ENCODE results near the gene SIK3.

SIK3 gene

DNA sequence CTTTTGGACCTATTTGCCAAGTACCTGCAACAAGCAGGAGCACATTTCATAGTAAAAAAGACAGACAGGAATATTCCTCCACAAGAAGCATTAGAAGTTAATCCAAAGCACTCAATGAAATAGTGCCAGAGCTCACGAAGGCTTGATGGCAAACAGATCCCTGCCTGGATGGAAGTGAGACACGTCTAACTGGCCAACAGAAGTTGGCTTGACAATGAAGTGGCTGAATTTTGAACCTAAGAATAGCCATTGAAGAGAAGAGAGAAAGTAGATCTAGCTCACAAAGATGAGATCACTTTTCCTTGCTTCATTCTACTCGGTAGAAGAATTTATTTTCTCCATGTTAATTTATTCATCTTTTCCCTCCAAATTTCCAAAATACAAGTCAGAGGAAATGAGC, 230.2 kb downstream of the SIK3 start:
- Histone ChIP-seq H3K36me3 (peaks cover 48% of the 10 kb centered on the region), H3K4me1 (no peaks in the 10 kb centered on the region), H3K9me3 (no peaks in the 10 kb centered on the region), H3K4me3 (ENCODE audit: low read depth, low read length) (no peak overlapping the region), H3K27me3 (no peaks in the 10 kb centered on the region)
- TF ChIP-seq, protein P1, sequence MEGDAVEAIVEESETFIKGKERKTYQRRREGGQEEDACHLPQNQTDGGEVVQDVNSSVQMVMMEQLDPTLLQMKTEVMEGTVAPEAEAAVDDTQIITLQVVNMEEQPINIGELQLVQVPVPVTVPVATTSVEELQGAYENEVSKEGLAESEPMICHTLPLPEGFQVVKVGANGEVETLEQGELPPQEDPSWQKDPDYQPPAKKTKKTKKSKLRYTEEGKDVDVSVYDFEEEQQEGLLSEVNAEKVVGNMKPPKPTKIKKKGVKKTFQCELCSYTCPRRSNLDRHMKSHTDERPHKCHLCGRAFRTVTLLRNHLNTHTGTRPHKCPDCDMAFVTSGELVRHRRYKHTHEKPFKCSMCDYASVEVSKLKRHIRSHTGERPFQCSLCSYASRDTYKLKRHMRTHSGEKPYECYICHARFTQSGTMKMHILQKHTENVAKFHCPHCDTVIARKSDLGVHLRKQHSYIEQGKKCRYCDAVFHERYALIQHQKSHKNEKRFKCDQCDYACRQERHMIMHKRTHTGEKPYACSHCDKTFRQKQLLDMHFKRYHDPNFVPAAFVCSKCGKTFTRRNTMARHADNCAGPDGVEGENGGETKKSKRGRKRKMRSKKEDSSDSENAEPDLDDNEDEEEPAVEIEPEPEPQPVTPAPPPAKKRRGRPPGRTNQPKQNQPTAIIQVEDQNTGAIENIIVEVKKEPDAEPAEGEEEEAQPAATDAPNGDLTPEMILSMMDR (IDR thresholded peaks at IDR 0.05; ENCODE audit: low read depth, low read length), result no peak
- no peak for DNase-seq

DNA sequence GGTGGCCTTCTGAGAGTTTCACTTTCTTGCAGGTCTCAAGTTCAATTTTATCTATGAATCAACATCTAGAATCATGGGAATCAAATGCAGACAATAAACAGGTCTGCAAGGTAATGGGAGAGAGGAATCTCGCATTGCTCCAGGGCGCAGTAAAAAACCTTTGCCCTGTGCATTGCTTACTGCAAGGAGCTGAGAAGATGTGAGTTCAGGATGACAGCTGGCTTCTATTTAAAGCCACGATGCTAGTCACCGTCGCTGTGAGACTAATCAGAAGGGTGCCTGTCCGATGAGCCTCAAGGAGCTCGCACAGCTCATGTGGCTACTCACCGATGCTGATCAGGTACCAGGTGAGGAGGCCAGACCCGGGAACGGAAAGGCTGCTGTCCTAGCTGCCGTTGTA, 230.6 kb downstream of the SIK3 start:
- Histone ChIP-seq H3K36me3 (peaks cover 44% of the 10 kb centered on the region), H3K27me3 (no peaks in the 10 kb centered on the region), H3K4me1 (no peaks in the 10 kb centered on the region), H3K4me3 (ENCODE audit: low read depth, low read length) (no peak overlapping the region), H3K9me3 (no peaks in the 10 kb centered on the region)
- no peak for DNase-seq
- TF ChIP-seq, protein P1 (IDR thresholded peaks at IDR 0.05; ENCODE audit: low read depth, low read length), result no peak

DNA sequence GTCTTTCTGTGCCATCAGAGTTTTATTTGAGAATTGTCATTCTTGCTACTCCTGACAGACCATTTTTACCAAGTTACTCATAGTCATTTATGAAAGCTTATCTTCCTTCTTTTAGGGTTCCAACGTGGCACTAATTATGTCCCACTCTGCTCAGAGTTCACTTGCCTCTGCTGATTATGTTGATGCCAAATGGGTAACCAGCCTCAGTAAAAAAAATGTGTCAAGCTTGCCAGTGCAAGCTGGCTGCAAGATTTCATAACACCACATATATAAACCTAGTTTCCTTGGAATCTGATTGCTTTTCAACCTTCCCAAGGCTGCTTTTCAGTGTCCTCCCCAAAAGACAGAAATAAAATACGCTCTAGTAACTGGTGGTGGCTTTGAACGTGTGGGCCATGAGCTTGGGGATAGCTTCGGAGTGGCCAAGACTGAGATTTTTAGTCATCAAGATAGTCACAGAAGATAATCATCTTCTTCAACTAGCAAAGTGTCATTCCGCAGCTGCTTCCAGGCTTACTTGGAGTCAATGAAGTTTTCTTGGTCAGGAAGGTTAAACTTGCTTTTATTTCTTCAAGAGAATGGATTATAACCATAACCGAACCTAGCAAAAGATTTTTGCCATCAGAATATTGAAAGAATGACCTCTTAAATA, 231.3 kb downstream of the SIK3 start:
- H3K27me3 ChIP-seq, result no peaks in the 10 kb centered on the region
- H3K4me1 ChIP-seq, result no peaks in the 10 kb centered on the region
- no peaks in the 10 kb centered on the region for H3K9me3 ChIP-seq
- no peak for DNase-seq
- peaks cover 51% of the 10 kb centered on the region for H3K36me3 ChIP-seq
- TF ChIP-seq, protein P1 (IDR thresholded peaks at IDR 0.05; ENCODE audit: low read depth, low read length), result no peak
- H3K4me3 ChIP-seq (ENCODE audit: low read depth, low read length), result no peak overlapping the region

DNA sequence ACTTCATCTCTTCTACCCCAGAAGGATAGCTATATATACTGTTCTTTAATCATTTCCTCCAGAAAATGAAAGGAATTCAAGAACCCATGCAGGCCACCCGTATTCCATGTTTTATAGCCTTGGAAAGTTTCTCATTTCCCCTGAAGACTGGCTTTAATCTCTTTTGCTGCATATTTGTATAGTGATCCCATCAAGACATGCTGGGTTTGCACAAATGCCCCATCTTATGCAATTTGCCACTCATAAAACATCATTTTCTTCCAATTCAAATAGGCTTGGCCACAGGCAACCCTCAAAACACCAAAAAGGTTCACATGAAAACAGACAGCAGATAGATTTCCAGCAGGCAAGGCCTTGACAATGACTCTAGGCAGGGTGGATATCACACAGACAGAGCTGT, 232.5 kb downstream of the SIK3 start:
- TF ChIP-seq, protein P1 (IDR thresholded peaks at IDR 0.05; ENCODE audit: low read depth, low read length), result no peak
- Histone ChIP-seq H3K4me1 (no peaks in the 10 kb centered on the region), H3K4me3 (ENCODE audit: low read depth, low read length) (no peak overlapping the region), H3K9me3 (no peaks in the 10 kb centered on the region), H3K27me3 (no peaks in the 10 kb centered on the region), H3K36me3 (peaks cover 63% of the 10 kb centered on the region)
- DNase-seq, result no peak

DNA sequence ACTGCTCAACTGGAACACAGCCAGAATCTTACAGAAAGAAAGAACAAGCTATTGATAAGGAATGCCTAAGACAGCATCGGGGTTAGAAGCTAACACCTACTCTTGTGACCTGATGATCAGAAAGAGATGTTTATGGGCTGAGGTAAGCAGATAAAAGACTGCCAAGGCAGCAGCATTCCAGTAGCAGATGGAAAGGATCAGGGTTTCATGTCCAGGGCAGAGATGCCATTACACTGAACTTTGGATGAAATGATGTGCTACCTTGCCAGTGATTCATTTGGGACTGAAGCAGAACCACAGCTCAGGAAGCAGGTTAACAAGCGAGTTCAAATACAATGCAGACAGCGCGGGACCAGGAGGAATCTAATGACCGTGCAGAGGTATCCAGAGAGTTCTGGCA, 233.7 kb downstream of the SIK3 start:
- TF ChIP-seq, protein P1 (IDR thresholded peaks at IDR 0.05; ENCODE audit: low read depth, low read length), result no peak

DNA sequence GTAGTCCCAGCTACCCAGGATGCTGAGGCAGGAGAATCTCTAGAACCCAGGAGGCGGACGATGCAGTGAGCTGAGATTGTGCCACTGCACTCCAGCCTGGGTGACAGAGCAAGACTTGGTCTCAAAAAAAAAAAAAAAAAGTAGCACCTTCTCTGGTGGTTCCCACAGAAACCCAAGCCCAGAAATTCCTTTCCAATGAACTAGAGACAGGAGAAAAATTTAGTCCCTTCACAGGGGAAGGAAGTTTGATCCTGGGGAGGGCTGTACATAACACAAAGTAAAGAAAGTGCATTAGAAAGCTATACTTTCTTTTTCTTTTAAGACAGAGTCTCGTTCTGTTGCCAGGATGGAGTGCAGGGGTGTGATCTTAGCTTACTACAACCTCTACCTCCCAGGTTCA, 235.3 kb downstream of the SIK3 start:
- TF ChIP-seq, protein P1 (IDR thresholded peaks at IDR 0.05; ENCODE audit: low read depth, low read length), result no peak
- H3K9me3 ChIP-seq, result no peaks in the 10 kb centered on the region
- DNase-seq, result no peak
- no peaks in the 10 kb centered on the region for H3K4me1 ChIP-seq
- H3K4me3 ChIP-seq (ENCODE audit: low read depth, low read length), result no peak overlapping the region
- H3K36me3 ChIP-seq, result peaks cover 72% of the 10 kb centered on the region
- H3K27me3 ChIP-seq, result no peaks in the 10 kb centered on the region

More for the DNA sequence above, 233.7 kb downstream of the SIK3 start:
- DNase-seq, result no peak
- H3K36me3 ChIP-seq, result peaks cover 61% of the 10 kb centered on the region
- no peaks in the 10 kb centered on the region for H3K4me1 ChIP-seq
- H3K9me3 ChIP-seq, result no peaks in the 10 kb centered on the region
- H3K27me3 ChIP-seq, result no peaks in the 10 kb centered on the region
- no peak overlapping the region for H3K4me3 ChIP-seq (ENCODE audit: low read depth, low read length)
